Measurements from ENCODE around the gene SETD3.

SETD3 gene

DNA sequence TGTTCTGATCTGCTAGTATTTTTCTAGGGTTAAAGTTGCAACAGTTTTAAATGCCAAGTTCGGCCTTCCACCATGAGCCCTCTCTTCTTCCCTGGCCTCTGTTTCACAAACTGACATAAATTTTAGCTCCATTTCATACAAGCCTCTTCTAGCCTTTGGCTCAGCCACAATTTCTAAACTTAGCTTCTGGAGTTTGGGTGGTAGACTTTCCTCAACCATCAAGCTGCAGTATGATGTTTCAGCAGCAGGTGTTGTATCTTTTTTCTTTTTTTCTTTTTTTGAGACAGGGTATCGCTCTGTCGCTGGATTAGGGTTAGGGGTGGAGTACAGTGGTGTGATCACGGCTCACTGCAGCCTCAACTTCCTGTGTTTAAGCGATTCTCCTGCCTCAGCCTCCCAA lies 29.4 kb downstream of the SETD3 start:
- no peak for DNase-seq

DNA sequence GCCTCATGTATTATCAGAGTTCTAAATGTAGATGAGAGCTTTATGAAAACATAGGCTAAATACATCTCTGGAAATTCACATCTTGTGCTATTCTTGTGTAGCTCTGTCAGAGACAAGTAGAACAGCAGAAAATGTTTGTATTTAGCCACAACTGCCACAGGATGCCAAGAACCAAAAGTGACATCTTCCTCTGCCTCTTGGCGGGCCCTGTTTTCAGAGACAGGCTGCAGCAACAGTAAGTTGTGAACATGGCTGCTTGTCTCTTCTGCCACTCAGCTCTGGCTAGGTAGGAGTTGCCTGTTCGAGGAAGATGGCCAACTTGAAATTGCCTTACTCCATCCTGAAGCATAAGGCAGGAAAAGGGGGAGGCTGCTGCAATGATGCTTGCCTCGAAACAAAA lies 30.4 kb downstream of the SETD3 start:
- DNase-seq, result no peak

- DNase-seq, result no peak
Observed at GRCh38 chr14:99447739-99448138, 32.9 kb downstream of the SETD3 start.

DNA sequence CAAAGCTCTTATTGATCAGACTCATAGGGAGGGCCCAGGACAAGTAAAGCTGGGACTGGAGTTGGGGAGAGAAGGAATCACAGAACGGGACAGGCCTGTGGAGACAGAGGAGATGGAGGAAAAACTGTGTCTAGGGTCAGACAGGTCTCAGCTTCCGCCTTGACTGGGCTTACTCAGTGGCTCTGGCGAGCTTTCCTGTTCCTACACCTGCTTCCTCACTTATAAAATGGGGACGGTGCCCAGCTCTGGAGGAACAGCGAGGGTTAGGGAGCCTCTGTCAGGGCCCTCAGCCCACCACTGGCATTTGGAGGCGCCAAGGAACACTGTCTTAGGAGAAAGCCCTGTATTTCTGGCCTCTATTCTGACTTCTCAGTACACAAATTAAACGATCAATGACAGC lies 34.7 kb downstream of the SETD3 start:
- no peak for DNase-seq

GRCh38 chr14:99441918-99442317 lies 38.7 kb downstream of the SETD3 start:
- no peak for DNase-seq

DNA sequence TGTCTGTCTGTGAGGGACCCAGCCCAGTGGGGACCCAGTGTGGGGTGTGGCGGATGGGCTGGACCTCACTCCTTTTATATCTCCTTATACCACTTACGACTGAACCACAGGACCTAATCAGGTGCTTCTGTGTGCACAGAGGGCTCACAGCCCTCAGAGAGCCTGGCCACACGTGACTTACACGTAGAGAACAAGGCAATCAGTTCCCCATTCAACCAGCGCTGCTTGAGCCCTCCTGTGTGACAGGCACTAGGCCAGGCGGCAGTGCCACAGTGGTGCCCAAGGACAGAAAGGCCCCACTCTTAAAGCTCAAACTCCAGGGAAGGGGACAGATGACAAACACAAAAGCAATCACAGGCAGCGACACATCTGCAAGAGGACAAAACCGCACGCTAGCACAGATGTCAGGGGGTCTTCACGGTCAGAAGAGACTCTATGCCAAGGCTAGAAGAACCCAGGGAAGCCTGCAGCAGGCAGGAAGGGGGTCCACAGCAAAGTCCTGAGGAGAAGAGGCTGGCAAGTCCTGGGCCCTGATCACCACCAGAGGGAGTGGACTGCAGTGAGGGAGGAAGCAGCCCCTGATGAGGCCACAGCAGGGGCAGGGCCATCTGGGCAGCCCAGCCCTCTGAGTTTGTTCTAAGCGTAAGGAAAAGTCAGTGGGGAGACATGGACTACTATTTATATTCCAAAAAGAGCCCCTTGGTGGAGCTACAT lies 39.3 kb downstream of the SETD3 start:
- DNase-seq, result no peak

DNA sequence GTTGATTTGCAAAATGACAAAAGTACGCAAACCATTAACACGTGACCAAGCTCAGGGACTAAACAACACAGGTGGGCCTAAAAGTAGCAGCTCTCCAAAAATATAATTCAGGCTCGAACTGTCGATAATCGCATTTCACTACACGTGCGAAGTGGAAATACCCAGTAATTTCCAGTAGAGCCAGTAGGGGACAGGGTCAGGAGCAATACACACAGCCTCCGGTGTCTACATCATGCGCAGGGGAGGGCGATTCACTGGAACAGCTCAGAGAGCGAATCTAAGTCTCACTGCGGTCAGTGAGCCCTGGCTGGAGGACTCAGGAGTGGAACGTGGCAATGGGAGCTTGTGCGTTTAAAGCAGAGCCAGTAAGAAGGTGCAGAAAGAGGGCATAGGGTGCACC lies 40.4 kb downstream of the SETD3 start:
- no peak for DNase-seq

- DNase-seq, result no peak
Observed at GRCh38 chr14:99437706-99438105, 43.0 kb downstream of the SETD3 start.

GRCh38 chr14:99436247-99437180 lies 44.1 kb downstream of the SETD3 start:
- DNase-seq, result no peak

DNA sequence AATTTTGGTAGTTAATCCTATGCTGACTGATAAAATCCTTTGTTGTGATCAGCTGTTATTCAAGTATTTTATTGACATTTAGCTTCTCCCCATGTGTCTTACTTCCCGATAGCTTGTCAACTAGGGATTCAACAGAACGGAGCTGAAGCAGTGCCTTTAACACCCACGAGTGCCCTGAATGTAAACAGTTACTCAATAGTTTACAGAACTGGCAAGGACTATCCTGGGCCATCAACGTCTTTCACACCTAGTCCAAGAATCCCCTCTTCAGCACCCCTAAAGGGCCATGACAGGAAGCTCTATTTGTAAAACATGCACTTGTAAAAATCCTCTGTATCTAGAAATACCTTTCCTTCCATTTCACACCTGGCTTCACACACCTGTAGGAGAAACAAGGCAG lies 45.3 kb downstream of the SETD3 start:
- DNase-seq, result no peak

GRCh38 chr14:99432485-99432884 lies 48.2 kb downstream of the SETD3 start:
- DNase-seq, result no peak

DNA sequence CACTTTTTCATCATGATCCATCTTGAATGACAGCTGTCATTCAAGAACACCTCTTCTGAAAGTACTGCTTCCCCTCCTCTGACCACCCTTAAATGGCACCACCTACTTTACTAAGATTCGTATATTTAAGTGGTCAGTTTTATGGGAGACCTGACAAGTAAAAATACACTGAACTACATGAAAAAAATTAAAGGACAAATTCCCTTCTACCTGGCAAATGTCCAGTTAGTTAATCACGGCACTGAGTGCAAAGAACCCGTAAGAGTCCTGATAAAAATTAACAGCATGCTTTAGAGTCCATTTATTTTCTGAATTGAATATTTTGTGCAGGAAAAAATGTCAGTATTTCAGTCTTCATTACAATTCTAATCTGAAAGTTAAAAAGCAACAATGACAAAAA lies 48.7 kb downstream of the SETD3 start:
- no peak for DNase-seq

- no peak for DNase-seq
Observed at GRCh38 chr14:99430491-99430890, 50.2 kb downstream of the SETD3 start.

- no peak for DNase-seq
Observed at GRCh38 chr14:99427632-99428300, 52.9 kb downstream of the SETD3 start.

DNA sequence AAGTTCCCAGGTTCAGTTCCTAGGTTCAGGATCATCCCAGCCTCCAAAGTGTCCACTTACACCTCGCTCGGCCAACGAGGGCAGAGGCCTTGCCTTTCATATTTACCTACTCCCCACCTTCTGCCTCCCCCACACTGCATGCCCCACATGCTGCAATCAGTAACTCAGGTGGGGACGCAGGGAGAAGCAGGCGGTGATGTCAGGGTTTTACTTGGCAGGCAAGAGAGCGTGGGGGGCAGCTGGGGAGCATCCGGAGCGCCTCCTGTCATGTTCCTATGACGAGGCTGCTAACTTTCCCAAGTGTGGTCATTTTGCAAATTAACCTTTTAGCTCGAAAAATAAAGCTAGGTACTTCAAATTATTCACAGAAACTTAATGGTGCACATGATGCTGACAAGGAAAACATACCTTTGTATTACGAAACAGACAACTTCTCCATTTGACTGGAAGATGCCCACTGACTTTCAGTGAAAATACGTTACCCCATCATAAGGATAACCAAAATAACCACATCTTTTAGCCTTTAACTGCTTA lies 53.8 kb downstream of the SETD3 start:
- no peak for DNase-seq

GRCh38 chr14:99426265-99426664 lies 54.4 kb downstream of the SETD3 start:
- no peak for DNase-seq

- no peak for DNase-seq
Observed at GRCh38 chr14:99425272-99425681, 55.4 kb downstream of the SETD3 start.

GRCh38 chr14:99424306-99424877 lies 56.3 kb downstream of the SETD3 start:
- no peak for DNase-seq

GRCh38 chr14:99423434-99423833 lies 57.2 kb downstream of the SETD3 start:
- no peak for DNase-seq

DNA sequence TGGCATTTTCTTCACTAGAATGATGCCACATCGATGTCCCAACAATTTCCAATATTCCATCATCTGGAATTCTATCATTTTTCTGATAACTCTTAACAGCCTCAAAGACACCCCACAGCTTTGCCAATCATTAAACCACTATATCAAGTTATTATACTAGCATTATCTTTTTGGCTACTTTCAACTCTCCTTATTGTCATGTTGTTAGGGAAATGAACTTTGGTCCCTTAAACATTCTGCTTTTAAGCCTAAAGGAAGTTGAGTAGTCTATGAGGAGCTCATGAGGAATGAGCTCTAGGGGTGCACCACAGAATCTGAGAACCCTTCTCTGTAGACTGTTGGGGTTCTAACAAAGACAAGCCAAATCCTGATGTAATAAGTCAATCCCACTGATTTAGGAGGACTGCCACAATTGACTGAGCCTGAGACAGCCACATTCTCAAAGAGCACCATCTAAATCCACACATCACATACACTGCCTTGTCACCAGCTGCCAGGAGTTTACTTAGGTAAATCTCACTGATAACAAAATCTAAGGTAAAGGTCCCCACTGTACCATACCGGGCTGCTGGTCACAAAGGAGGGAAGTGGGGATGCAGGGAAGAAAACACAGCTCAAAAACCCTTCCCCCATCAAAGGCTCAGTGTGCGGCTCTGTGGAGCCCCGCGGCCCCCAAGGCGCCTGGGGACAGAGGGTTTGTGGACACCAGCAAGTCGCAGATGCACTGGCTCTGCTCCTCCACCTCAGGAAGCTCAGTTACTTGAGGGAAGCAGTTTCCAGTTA lies 58.2 kb downstream of the SETD3 start:
- DNase-seq, result no peak

DNA sequence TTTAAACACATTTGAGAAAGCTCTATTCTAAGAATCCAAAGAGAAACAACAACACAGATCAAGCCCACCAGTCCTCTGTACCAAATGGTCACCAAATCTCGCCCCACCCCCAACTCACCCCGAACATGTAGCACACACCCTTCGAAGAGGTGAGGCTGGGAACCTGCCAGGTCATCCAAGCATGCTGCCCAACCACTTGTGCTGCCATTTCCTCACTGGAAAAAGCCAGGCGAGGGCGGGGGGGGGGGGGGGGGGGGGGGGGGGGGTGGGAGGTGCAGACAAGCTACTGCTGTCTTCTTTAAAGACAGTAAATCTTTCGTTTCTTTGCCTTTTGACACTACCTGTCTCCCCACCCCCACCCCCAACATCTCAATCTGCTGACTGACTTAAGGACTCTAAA lies 59.9 kb downstream of the SETD3 start:
- DNase-seq, result no peak

- no peak for DNase-seq
Observed at GRCh38 chr14:99419905-99420304, 60.8 kb downstream of the SETD3 start.
